ENCODE measurements around the gene ANGPTL5.

DNA sequence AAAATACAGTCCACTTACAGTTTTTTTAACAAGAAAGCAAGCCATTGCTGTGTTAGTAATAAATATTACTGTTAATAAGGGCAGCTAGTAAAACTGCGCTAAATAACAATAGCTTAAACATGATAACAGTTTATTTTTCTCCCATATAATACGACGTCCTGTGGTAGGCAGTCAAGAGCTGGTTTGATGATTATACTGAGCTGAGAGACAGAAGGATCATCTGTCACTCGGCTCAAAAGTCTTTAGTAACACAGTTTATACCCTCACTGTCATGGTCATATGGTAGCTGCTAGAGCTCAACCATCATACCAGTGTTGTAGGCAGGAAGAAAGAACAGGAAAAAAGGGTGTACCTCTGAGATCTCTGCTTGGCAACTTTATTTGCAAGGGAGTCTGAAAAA lies 29.1 kb upstream of the ANGPTL5 start:
- TF ChIP-seq POLR2AphosphoS5 (IDR thresholded peaks at IDR 0.05; ENCODE audit: low read depth, low read length) (no peak), SIN3A (IDR thresholded peaks at IDR 0.05; ENCODE audit: borderline replicate concordance, insufficient read depth, low read length) (no peak), REST (IDR thresholded peaks at IDR 0.05; ENCODE audit: insufficient read depth in 1 of 2, low read depth in 2 of 2, low read length in 2 of 2) (no peak)
